ENCODE measurements around the gene ALDH1B1. TPM values are rescaled to one million over a fixed set of nuclear protein-coding genes. Genes with fewer than 3 reads are reported as not detected.

ALDH1B1 gene
- total and polyA plus RNA-seq, 12 donors = 4.0 to 30.2 (median 17.2) TPM

GRCh38 chr9:38380230-38380871 is 12.2 kb upstream of the ALDH1B1 start:
- ATAC-seq = peak in 1 of 8 donors; percentile 39

DNA sequence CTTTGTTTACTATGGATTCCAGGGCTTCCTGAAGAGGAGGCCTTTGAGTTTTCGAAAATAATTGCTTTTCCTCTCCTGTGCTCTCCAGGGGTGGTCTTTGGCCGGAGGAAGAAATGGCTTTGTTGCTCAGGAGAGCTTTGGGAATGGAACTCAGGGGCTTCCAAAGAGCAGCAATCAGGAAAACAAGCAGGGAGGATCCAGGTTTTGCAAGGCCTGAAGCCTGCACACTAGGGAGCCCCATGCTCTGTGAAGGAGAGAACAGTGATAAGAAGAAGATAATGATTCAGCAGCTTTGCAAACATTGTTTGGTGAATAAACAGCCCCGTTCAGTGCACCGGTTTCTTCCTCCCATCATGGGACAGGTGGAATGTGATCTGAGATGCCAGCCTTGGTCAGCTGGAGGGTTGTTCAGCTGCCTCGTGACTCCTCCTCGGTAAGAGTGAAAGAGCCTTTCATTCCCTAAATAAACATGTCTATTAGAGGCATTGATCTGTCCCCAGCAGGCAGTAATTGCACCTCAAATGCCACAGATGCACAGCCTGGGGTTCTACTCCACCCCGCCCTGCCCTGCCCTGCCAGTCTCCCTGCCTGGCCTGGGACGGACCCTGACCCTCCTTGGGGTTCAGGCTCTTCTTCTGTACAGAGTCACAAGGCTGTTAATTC is 11.5 kb upstream of the ALDH1B1 start:
- Histone ChIP-seq H3K36me3 (no peaks in the 10 kb centered on the region), H3K27ac (no peak overlapping the region), H3K4me1 (peaks cover 0 to 8% (median 0%) of the 10 kb centered on the region in 9 donors), H3K4me3 (no peak overlapping the region), H3K27me3 (no peaks in the 10 kb centered on the region), H3K9me3 (peaks cover 0 to 16% (median 5%) of the 10 kb centered on the region in 11 donors)
- TF ChIP-seq, protein P1, sequence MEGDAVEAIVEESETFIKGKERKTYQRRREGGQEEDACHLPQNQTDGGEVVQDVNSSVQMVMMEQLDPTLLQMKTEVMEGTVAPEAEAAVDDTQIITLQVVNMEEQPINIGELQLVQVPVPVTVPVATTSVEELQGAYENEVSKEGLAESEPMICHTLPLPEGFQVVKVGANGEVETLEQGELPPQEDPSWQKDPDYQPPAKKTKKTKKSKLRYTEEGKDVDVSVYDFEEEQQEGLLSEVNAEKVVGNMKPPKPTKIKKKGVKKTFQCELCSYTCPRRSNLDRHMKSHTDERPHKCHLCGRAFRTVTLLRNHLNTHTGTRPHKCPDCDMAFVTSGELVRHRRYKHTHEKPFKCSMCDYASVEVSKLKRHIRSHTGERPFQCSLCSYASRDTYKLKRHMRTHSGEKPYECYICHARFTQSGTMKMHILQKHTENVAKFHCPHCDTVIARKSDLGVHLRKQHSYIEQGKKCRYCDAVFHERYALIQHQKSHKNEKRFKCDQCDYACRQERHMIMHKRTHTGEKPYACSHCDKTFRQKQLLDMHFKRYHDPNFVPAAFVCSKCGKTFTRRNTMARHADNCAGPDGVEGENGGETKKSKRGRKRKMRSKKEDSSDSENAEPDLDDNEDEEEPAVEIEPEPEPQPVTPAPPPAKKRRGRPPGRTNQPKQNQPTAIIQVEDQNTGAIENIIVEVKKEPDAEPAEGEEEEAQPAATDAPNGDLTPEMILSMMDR (IDR thresholded peaks at IDR 0.05) = no peak
- no peak for DNase-seq
- intact Hi-C loops (cut with DNase I) = no loop called here
- WGBS, 2 donors = 51 to 61% methylated on average over 8 of the region's 8 CpGs
- peak in 3 of 8 donors; percentile 15 to 29 (median 22) for ATAC-seq

More at GRCh38 chr9:38380230-38380871, 12.2 kb upstream of the ALDH1B1 start:
- Histone ChIP-seq H3K9me3 (peaks cover 0 to 13% (median 5%) of the 10 kb centered on the region in 11 donors), H3K4me3 (no peak overlapping the region), H3K27me3 (no peaks in the 10 kb centered on the region), H3K4me1 (peaks cover 0 to 8% (median 0%) of the 10 kb centered on the region in 9 donors), H3K36me3 (no peaks in the 10 kb centered on the region), H3K27ac (no peak overlapping the region)
- intact Hi-C loops (cut with DNase I) = no loop called here
- 66 to 69% methylated on average over 6 of the region's 6 CpGs for WGBS, 2 donors
- DNase-seq = no peak
- TF ChIP-seq, protein P1 (IDR thresholded peaks at IDR 0.05) = no peak

DNA sequence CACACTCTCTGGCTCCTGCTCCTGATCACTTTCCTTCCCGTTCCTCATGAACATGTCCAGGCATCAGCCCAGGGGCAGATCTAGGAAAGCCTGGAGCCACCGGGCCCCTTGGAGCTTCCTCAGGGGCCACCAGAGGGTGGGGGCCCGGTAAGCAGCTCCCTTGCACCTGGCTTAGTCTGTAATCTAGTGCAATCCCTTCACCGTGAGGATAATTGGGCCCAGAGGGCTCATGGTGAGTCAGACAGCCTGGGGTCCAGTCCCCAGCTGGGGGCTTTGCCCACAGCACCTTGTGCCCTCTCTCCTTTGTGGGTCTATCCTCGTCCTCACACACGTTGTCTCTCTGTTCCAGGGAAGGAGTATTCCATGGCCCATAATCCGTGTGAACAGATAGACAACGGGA is 10.4 kb upstream of the ALDH1B1 start:
- intact Hi-C loops (cut with DNase I) = no loop called here
- TF ChIP-seq, protein P1 (IDR thresholded peaks at IDR 0.05) = no peak
- H3K36me3 ChIP-seq = no peaks in the 10 kb centered on the region
- H3K4me1 ChIP-seq = peaks cover 0 to 8% (median 0%) of the 10 kb centered on the region in 9 donors
- H3K27me3 ChIP-seq = no peaks in the 10 kb centered on the region
- H3K9me3 ChIP-seq = peaks cover 0 to 16% (median 5%) of the 10 kb centered on the region in 11 donors
- H3K27ac ChIP-seq = no peak overlapping the region
- ATAC-seq (no peak), DNase-seq (no peak)
- H3K4me3 ChIP-seq = no peak overlapping the region
- 85% methylated on average over 8 of the region's 8 CpGs for WGBS, 2 donors

DNA sequence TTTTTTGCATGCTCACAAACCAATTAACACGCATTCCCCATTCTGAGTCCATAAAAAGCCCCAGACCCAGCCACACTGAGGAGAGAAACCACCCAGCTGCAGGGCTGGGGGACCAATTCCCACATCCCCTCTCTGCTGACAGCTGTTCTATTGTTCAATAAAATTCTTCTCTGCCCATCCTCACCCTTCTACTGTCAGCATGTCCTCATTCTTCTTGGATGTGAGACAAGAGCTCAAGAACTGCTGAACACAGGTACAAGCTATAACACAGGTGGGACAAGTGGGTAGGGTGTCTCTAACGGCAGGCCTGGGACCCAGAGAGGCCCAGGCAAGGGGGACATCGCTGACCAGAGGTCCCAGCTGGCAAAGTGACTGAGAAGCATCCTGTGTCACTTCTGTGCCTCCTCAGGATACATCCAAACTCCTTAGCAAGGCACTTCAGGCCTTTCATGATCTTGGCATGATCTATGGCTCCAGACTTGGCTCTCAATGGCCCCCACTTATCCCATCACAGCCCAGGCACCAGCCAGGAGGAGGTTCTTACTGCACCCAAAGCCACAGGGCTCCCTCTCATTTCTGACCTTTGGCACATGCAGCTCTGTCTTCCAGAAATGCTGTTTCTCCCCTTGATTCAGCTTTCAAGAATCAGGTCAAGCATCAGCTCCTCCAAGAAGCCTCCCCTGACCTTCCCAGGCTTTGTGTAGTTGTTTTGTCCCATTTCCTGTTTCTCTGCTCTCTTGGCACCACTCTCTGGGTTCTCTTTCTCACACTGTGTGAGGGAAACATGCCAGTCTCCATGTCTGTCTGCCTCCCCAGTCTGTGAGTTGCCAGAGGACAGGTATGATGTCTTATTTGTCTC is 7.3 kb upstream of the ALDH1B1 start:
- TF ChIP-seq, protein P1 (IDR thresholded peaks at IDR 0.05) = no peak
- WGBS, 2 donors = 81 to 84% methylated on average over 3 of the region's 3 CpGs
- H3K4me1 ChIP-seq = peaks cover 0 to 16% (median 5%) of the 10 kb centered on the region in 9 donors
- intact Hi-C loops (cut with DNase I) = no loop called here
- no peaks in the 10 kb centered on the region for H3K36me3 ChIP-seq
- ATAC-seq (no peak), DNase-seq (no peak)
- no peak overlapping the region for H3K4me3 ChIP-seq
- no peaks in the 10 kb centered on the region for H3K27me3 ChIP-seq
- no peak overlapping the region for H3K27ac ChIP-seq
- H3K9me3 ChIP-seq = peaks cover 0 to 16% (median 5%) of the 10 kb centered on the region in 11 donors

Measured in heart right ventricle (tissue), 16 donors.